NCI-H2029 (cell line): ENCODE data around the gene TAC4.

ENCODE experiments used
- DNase-seq: peaks from one replicate; lab custom pipeline; 2025; lab: John Stamatoyannopoulos, UW

Gene TAC4

GRCh38 chr17:49814781-49815529 is 32.9 kb downstream of the TAC4 start:
- DNase-seq = no peak

DNA sequence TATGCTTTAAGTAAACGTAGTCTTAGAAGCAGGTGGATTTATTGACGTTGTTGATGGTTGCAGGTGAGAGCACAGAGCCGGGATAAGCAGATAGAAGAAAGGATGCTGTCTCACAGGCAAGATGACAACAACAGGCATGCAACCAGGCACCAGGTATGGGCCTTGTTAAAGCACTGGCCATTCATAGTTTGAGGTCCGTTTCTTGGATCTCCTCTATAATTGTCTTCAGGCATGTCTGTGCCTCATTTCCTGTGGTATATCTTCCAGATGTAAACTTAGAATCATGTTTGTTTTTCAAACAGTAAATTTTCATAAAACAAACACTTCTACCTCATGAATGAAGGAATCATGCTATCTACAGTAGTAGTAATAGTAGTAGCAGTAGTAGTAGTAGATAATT is 38.8 kb downstream of the TAC4 start:
- DNase-seq = no peak

DNA sequence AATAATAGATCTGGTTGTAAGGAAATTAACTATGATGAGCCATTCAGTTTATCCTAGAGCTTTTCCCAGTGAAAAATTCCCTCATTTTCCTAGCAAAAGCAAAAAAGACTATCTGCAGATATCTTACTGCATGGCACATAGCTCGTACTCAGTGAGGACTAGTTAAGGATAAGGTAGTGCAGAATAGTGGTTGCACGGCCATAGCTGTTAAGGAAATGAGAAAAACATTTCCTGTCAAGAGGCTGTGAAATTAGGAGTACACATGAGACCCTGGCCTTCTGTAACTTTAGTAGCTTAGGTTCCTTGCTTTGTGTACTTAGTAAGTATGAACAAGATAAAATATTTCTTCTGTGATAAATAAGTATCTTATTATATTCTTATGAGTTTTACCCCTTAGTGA is 49.1 kb downstream of the TAC4 start:
- no peak for DNase-seq

GRCh38 chr17:49798182-49798581 is 49.7 kb downstream of the TAC4 start:
- DNase-seq = no peak

- DNase-seq = no peak
Measured at GRCh38 chr17:49795372-49795771, 52.5 kb downstream of the TAC4 start.

DNA sequence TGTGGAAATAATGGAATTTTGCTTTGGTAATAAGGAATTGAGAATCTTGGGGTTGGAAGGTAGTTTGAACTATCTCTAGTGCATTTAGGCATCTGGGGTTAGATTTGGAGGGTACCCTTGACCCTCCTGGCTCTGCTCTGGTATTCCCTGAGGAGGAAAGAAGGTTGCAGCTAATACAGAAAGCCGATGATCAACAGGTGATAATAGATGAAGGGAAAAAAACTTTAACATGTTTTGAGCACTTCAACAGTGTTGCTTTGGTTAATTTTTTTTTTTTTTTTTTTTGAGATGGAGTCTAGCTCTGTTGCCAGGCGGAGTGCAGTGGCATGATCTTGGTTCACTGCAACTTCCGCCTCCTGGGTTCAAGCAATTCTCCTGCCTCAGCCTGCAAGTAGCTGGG is 54.6 kb downstream of the TAC4 start:
- DNase-seq = no peak

- DNase-seq = no peak
Measured at GRCh38 chr17:49789243-49789578, 58.7 kb downstream of the TAC4 start.

GRCh38 chr17:49788478-49789242 is 59.2 kb downstream of the TAC4 start, which contains the start of gene KAT7:
KAT7 (plus strand) TSS chr17:49788681; CDS start chr17:49788835, 154 bp downstream.
- peak; percentile 97 for DNase-seq
